ENCODE results near the gene RPL10. TPM values are rescaled to one million over a fixed set of nuclear protein-coding genes. Genes with fewer than 3 reads are reported as not detected.
"Not testable (repeated sequence)": the region's sequence is repeated elsewhere in the genome, so short reads cannot be mapped to it uniquely, and the experiment has no call there.

Gene RPL10
- total RNA-seq, 2 donors from 2014 or later: 2,142 to 2,551 TPM

GRCh38 chrX:154382483-154383069 is 15.6 kb upstream of the RPL10 start:
- H3K4me3 ChIP-seq (ENCODE audit: low read length): no peak overlapping the region
- TF ChIP-seq CTCF (conservative IDR thresholded peaks at IDR 0.05): no peak
- no peaks in the 10 kb centered on the region for H3K4me1 ChIP-seq (ENCODE audit: control insufficient read depth, insufficient read depth, low read length)
- Mint-ChIP-seq H3K9me3 (peaks cover 42% of the 10 kb centered on the region), H3K36me3 (ENCODE audit: low read depth) (peaks cover 8% of the 10 kb centered on the region), H3K27me3 (ENCODE audit: insufficient read depth) (no peaks in the 10 kb centered on the region), H3K27ac (no peak overlapping the region), H3K4me1 (peaks cover 7% of the 10 kb centered on the region), H3K4me3 (no peak overlapping the region)
- no peaks in the 10 kb centered on the region for H3K36me3 ChIP-seq (ENCODE audit: control insufficient read depth, insufficient read depth, low read length)
- no peak overlapping the region for H3K9ac ChIP-seq (ENCODE audit: extremely low read depth, low read length, poor library complexity, severe bottlenecking)
- no peak overlapping the region for H3K27ac ChIP-seq (ENCODE audit: low read depth, low read length)
- H3K9me3 ChIP-seq (ENCODE audit: control insufficient read depth, low read length): no peaks in the 10 kb centered on the region
- H3K27me3 ChIP-seq (ENCODE audit: control insufficient read depth, insufficient read depth, low read length, poor library complexity, severe bottlenecking): no peaks in the 10 kb centered on the region
- no peak for DNase-seq
- whole genome bisulfite sequencing, 2 experiments (ENCODE audit: insufficient coverage in 1 of 2, insufficient read length in 1 of 2): 90 to 93% methylated on average over 2 to 11 of the region's 11 CpGs

GRCh38 chrX:154383359-154384283 is 14.6 kb upstream of the RPL10 start:
- Mint-ChIP-seq H3K4me3 (no peak overlapping the region), H3K27me3 (ENCODE audit: insufficient read depth) (no peaks in the 10 kb centered on the region), H3K36me3 (ENCODE audit: low read depth) (peaks cover 8% of the 10 kb centered on the region), H3K9me3 (peaks cover 40% of the 10 kb centered on the region), H3K27ac (no peak overlapping the region), H3K4me1 (peaks cover 7% of the 10 kb centered on the region)
- no peaks in the 10 kb centered on the region for H3K4me1 ChIP-seq (ENCODE audit: control insufficient read depth, insufficient read depth, low read length)
- H3K27me3 ChIP-seq (ENCODE audit: control insufficient read depth, insufficient read depth, low read length, poor library complexity, severe bottlenecking): no peaks in the 10 kb centered on the region
- H3K4me3 ChIP-seq (ENCODE audit: low read length): no peak overlapping the region
- no peak overlapping the region for H3K27ac ChIP-seq (ENCODE audit: low read depth, low read length)
- no peak overlapping the region for H3K9ac ChIP-seq (ENCODE audit: extremely low read depth, low read length, poor library complexity, severe bottlenecking)
- DNase-seq: no peak
- H3K36me3 ChIP-seq (ENCODE audit: control insufficient read depth, insufficient read depth, low read length): no peaks in the 10 kb centered on the region
- TF ChIP-seq CTCF (conservative IDR thresholded peaks at IDR 0.05): no peak
- H3K9me3 ChIP-seq (ENCODE audit: control insufficient read depth, low read length): no peaks in the 10 kb centered on the region
- WGBS, 2 experiments (ENCODE audit: insufficient coverage in 1 of 2, insufficient read length in 1 of 2): 91 to 100% methylated on average over 1 to 13 of the region's 14 CpGs

DNA sequence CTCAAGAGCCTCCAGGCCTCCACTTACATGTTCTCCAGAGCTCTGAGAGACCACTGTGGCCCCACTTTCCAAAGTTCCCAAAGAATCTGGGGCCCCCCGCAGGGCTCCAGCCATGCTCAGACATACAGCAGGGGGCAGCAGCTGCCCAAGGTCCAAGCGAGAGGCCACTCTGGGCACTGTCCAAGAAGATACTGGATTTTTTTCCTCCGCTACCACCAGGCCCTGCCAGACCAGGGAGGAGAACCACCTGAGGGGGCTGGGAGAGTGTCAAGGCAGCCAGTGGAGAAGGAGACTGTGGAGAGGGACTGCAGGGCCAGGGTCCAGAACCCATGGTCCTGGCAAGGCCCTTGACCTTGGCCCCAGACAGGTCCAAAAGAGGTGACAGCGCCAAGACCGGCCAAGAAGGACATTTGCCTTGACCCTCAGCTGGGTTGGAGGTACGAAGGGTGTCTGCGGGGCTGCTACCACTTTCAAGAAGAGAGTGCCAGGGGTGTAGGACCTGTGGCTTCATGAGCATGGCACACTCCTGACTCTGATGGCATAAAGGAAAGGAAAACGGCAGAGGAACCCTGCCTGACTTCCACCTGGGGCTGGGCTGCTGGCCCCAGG is 13.8 kb upstream of the RPL10 start:
- H3K9me3 Mint-ChIP-seq: peaks cover 40% of the 10 kb centered on the region
- H3K27ac Mint-ChIP-seq: no peak overlapping the region
- peaks cover 8% of the 10 kb centered on the region for H3K36me3 Mint-ChIP-seq (ENCODE audit: low read depth)
- no peak for DNase-seq
- no peaks in the 10 kb centered on the region for H3K36me3 ChIP-seq (ENCODE audit: control insufficient read depth, insufficient read depth, low read length)
- H3K27ac ChIP-seq (ENCODE audit: low read depth, low read length): no peak overlapping the region
- H3K9ac ChIP-seq (ENCODE audit: extremely low read depth, low read length, poor library complexity, severe bottlenecking): no peak overlapping the region
- H3K27me3 ChIP-seq (ENCODE audit: control insufficient read depth, insufficient read depth, low read length, poor library complexity, severe bottlenecking): no peaks in the 10 kb centered on the region
- TF ChIP-seq CTCF (conservative IDR thresholded peaks at IDR 0.05): peak; percentile 51
- H3K4me1 Mint-ChIP-seq: peaks cover 7% of the 10 kb centered on the region
- H3K4me3 Mint-ChIP-seq: no peak overlapping the region
- H3K4me1 ChIP-seq (ENCODE audit: control insufficient read depth, insufficient read depth, low read length): no peaks in the 10 kb centered on the region
- H3K27me3 Mint-ChIP-seq (ENCODE audit: insufficient read depth): no peaks in the 10 kb centered on the region
- WGBS, 2 experiments (ENCODE audit: insufficient coverage in 1 of 2, insufficient read length in 1 of 2): 94 to 100% methylated on average over 2 to 8 of the region's 8 CpGs
- no peak overlapping the region for H3K4me3 ChIP-seq (ENCODE audit: low read length)
- H3K9me3 ChIP-seq (ENCODE audit: control insufficient read depth, low read length): no peaks in the 10 kb centered on the region

DNA sequence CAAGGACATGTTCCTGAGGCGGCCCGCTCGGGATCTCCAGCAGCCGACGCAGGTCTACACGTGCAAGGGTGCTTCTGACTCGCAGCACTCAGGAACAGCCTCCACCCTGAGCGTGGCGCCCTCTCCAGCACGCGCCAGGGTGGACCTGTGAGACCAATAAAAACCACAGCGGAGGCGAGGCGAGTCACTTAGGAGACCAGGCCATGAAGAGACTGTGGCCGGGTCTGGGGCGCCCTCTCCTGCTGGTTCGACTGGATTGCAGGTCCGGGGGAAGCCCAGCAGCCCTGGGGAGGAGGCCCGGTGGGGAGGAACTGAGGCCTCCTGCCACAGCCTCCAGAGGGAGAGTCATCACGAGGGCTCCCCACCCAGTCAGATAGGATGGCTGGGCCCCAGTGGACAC is 10.1 kb upstream of the RPL10 start:
- H3K36me3 ChIP-seq (ENCODE audit: control insufficient read depth, insufficient read depth, low read length); H3K27me3 ChIP-seq (ENCODE audit: control insufficient read depth, insufficient read depth, low read length, poor library complexity, severe bottlenecking); H3K4me3 Mint-ChIP-seq; DNase-seq; H3K27ac Mint-ChIP-seq; H3K9me3 ChIP-seq (ENCODE audit: control insufficient read depth, low read length); H3K9ac ChIP-seq (ENCODE audit: extremely low read depth, low read length, poor library complexity, severe bottlenecking); H3K4me1 ChIP-seq (ENCODE audit: control insufficient read depth, insufficient read depth, low read length); H3K4me1 Mint-ChIP-seq; H3K27me3 Mint-ChIP-seq (ENCODE audit: insufficient read depth); H3K4me3 ChIP-seq (ENCODE audit: low read length); H3K27ac ChIP-seq (ENCODE audit: low read depth, low read length); H3K36me3 Mint-ChIP-seq (ENCODE audit: low read depth): not testable (repeated sequence)
- H3K9me3 Mint-ChIP-seq: peaks cover 14% of the 10 kb centered on the region
- no CpG with 5 or more reads among the region's 20 CpGs for WGBS, 2 experiments (ENCODE audit: insufficient coverage in 1 of 2, insufficient read length in 1 of 2)

DNA sequence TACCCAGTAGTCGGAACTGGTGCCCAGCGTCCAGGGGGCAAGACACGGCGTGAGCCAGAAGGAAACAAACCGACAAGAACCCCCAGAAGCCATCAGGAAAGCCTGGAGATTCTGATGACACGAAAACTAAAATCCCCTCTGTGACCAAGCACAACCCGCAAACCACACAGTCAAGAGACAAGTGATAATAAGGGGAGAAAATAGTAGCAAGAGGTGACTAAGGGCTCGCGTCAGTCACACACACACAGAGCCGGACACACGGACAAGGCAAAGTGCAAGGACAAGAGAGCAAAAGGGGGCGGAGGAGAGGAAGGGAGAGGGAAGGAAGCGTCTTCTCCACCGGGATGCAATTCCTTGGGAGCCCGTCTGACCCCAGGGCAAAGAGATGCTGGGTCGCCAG is 9.5 kb upstream of the RPL10 start:
- H3K4me3 ChIP-seq (ENCODE audit: low read length); H3K4me1 Mint-ChIP-seq; H3K27me3 Mint-ChIP-seq (ENCODE audit: insufficient read depth); H3K36me3 ChIP-seq (ENCODE audit: control insufficient read depth, insufficient read depth, low read length); H3K9me3 ChIP-seq (ENCODE audit: control insufficient read depth, low read length); DNase-seq; H3K9ac ChIP-seq (ENCODE audit: extremely low read depth, low read length, poor library complexity, severe bottlenecking); H3K9me3 Mint-ChIP-seq; H3K36me3 Mint-ChIP-seq (ENCODE audit: low read depth); H3K4me1 ChIP-seq (ENCODE audit: control insufficient read depth, insufficient read depth, low read length); H3K27me3 ChIP-seq (ENCODE audit: control insufficient read depth, insufficient read depth, low read length, poor library complexity, severe bottlenecking); H3K4me3 Mint-ChIP-seq; H3K27ac ChIP-seq (ENCODE audit: low read depth, low read length); H3K27ac Mint-ChIP-seq: not testable (repeated sequence)
- no CpG with 5 or more reads among the region's 16 CpGs for WGBS, 2 experiments (ENCODE audit: insufficient coverage in 1 of 2, insufficient read length in 1 of 2)
